Measurements from ENCODE around the gene CORO2A.

Gene CORO2A

GRCh38 chr9:98168153-98168780 lies 24.2 kb downstream of the CORO2A start:
- no peak for DNase-seq (ENCODE audit: low spot score)

DNA sequence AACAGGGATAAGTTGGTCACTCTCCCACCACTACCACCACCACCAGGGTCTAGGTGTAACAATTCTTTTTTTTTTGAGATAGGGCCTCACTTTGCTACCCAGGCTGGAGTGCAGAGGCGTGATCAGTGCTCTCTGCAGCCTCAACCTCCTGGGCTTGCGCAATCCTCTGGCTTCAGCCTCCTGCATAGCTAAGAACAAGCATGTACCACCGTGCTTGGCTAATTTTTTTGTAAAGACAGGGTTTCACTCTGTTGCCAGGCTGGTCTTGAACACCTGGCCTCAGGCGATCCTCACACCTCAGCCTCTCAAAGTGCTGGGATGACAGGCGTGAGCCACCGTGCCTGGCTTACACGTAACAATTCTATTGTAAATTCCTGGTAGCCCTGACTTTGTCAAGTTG lies 27.5 kb downstream of the CORO2A start:
- no peak for DNase-seq (ENCODE audit: low spot score)

DNA sequence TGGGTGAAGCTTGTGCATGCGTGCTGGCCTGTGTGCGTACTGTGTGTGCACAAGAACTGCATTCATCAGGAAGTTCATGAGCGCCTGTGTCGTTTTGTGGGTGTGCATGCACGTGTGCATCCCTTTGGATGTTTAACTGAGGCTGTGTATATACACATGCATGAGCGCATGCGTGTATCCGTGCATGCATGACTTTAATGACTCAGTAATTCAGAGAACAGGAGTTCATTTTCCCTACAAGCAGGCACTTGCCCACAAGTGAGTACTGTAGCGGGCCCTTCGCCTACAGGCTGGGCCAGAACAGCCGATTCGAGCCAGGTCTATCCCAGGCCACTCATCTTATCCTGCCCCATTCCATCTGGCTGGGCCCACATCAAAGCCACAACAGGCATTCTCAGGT lies 29.8 kb downstream of the CORO2A start:
- DNase-seq (ENCODE audit: low spot score): no peak

GRCh38 chr9:98161851-98162250 lies 30.6 kb downstream of the CORO2A start:
- DNase-seq (ENCODE audit: low spot score): no peak

DNA sequence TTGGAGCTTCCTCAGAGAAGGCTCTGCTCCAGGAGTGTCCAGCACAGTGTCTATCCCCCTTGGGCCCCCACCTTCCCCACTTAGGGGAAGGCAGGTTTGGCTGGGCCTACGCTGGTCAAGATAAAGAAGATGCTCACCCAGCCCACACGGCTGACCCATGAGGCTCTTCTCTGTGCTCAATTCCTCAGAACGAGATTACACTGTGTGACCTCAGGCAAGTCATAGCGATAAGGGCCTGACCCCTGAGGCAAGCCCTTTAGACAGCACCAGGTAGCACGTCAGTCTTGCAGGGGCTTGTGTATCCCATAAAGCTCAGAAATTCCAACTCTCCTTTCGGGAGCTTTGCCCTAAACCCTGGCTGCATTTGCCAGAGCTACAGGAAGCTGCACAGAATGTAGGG lies 32.6 kb downstream of the CORO2A start:
- DNase-seq (ENCODE audit: low spot score): no peak

DNA sequence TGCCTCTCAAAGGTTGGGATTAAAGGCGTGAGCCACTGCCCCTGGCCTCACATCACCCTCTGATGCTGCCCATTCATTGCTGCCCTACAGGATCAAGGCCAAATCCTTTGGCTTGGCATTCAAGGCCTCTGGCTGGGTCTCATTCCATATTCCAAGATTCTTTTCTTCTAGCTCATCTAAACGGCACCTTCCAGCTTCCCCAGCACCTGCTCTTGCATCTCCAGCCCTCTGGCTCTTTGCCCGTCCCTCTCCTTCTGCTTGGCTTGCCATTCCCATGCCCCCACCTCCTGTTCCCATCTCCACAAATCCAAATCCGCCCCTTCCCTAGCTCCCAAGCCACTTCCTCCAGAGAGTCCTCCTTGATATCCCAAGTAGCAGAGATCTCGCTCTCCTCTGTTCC lies 33.1 kb downstream of the CORO2A start:
- DNase-seq (ENCODE audit: low spot score): no peak

- no peak for DNase-seq (ENCODE audit: low spot score)
Measured at GRCh38 chr9:98158071-98158831, 34.2 kb downstream of the CORO2A start.

DNA sequence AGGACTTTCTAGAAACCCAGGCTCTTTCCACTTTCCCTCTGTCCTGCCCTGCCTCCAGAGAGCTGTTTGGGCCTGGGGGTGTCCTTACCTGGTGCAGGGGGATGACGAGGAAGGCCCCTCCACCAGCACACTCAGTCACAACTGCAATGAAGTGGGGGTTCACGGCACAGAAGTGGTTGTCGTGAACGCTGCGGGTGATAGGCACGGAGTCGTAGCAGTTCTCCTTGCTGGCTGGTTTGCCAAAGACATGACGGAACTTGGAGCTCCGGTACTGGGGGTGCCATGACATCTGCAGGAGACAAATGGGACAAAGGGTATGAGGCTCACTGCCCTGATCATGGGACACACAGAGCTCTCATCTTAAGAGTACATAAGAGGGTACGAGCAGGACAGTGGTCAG lies 35.1 kb downstream of the CORO2A start:
- DNase-seq (ENCODE audit: low spot score): no peak

GRCh38 chr9:98154678-98155077 lies 37.8 kb downstream of the CORO2A start:
- DNase-seq (ENCODE audit: low spot score): no peak

- no peak for DNase-seq (ENCODE audit: low spot score)
Measured at GRCh38 chr9:98152526-98152925, 39.9 kb downstream of the CORO2A start.

DNA sequence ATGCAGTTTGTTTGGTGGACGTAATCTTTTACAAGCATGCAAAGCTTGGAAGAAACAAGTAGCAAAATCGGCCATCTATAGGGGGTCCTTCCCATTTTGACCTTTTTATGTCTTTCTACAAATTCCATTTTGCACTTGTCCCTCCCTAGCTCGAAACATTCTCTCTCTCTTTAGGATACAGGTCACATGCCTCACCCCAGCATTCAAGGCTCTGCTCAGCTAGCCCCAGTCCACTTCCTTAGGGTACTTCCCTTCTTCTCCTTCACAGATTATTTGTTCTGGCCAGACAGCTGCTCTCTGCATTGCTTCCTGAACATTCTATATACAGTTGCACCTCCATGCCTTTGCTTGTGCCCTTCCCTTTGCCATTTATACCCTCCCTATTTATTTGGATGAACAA lies 41.7 kb downstream of the CORO2A start:
- DNase-seq (ENCODE audit: low spot score): no peak

DNA sequence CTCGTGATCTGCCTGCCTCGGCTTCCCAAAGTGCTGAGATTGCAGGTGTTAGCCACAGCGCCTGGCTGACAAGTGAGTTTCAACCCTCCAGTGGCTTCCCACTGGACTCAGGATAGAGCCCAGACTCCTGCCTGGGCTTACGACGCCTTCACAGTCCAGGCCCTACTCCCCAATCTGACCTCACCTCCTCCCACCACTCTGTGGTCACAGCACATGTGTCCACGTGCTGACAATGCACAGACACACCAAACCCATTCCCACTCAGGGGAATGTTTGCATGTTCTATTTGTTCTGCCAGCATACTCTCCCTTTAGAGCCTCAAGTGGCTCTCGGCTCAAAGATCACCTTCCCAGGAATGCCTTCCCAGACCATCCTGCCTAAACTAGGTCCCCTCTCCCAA lies 42.3 kb downstream of the CORO2A start:
- DNase-seq (ENCODE audit: low spot score): no peak

- no peak for DNase-seq (ENCODE audit: low spot score)
Measured at GRCh38 chr9:98149422-98149821, 43.0 kb downstream of the CORO2A start.

- no peak for DNase-seq (ENCODE audit: low spot score)
Measured at GRCh38 chr9:98148486-98148885, 44.0 kb downstream of the CORO2A start.

GRCh38 chr9:98147582-98147981 lies 44.9 kb downstream of the CORO2A start:
- no peak for DNase-seq (ENCODE audit: low spot score)

DNA sequence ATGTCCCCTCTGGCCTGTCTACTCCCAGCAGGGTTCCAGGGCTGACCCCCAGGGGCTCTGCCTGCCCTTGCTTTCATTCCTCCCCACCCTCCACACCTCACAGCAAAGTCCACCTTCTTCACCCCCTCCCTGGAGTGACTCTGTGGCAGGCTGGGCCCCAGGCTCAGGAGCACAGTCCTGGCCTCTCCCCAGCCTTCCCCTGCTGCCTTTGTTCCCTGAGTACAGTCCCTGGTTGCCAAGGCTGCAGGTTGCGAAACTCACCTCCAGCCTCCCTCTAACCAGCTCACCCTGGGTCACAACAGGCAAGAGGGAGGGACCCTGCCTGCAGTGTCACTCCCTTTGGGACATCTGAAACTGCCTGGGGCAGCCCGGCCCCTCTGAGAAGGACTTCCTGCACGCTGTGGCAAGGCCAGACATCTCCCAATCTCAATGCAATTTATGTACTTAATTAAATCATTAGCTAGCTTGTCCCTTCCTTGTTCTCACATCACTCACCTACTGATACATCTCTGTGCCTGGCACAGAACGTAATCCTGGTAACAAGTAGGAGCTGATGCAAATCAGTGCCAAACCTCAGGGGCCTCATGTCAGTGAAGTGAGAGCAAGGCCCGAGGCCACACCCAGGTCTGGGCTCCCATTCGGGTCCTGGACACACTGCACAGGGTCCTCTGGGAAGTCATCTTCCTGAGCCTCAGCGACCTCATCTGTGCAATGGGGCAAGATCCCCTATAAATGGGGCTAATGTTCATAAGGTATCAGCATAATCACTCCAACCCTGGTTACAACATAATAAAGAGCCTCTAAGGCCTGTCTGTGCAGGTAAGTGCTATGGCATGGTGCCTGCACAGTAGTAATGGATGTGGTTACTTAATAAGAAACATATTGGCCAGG lies 46.1 kb downstream of the CORO2A start:
- no peak for DNase-seq (ENCODE audit: low spot score)

- no peak for DNase-seq (ENCODE audit: low spot score)
Measured at GRCh38 chr9:98144631-98145030, 47.8 kb downstream of the CORO2A start.

DNA sequence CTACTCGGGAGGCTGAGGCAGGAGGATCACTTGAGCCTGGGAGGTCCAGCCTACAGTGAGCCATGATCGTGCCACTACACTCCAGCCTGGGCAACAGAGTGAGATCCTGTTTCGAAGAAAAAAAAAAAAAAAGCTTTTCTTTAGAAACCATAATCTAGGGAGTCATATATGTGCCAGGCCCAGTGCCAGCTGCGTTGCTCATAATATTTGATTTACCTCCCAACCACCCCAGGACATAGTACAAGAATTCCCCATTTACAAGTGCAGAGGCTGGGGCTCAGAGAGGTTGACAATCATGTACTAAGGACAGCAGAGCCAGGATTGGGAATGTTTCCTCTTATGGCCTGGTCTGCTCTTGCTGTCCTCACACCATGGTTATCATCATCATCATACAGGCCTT lies 48.4 kb downstream of the CORO2A start:
- no peak for DNase-seq (ENCODE audit: low spot score)

GRCh38 chr9:98142925-98143481 lies 49.4 kb downstream of the CORO2A start:
- DNase-seq (ENCODE audit: low spot score): no peak

DNA sequence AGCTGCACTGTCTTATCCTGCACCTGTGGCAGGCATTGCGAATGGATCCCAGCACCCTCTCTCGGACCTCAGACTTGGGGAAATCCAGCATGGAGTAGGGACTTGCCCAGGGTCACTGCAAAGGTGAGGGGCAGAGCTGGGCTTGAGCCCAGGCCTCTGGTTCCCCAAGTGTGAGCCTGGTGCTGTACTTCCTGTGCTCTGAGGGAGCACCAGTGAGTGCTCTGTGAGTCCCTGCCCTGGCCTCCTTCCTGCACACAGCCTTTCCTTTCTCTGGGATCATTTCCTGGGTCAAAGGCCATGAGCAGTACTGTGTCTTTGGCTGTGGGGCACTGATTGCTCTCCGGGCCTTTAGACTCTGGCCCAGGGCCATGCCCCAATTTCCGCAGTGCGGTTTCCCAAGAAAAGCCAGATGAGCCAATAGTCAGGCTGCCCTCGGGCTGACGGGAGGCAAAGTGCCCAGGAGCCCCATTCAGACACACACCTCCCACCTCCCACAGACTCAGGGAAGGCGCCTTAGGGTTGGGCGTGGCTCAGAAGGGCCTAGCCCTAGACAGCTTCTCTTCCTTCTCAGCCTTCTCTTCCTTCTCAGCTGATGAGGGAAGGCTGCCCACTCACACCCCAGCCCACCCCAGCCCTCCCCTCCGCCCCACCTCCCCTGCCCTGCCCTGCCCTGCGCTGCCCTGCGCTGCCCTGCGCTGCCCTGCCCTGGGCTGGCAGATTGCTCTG lies 50.1 kb downstream of the CORO2A start:
- no peak for DNase-seq (ENCODE audit: low spot score)

DNA sequence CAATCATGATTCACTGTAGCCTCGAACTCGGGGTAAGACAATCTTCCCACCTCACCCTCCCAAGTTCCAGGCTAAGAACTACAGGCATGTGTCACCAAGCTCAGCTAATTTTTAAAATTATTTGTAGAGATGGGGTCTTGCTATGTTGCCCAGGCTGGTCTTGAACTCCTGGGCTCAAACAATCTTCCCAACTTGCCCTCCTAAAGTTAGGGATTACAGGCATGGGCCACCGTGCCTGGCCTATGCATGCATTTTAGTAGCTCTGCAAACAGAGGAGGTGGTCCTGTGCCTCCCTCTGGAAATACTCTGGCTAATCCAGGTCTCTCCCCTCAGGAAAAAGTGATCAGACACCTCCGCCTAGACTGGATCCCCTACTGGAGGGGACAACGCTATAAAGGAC lies 51.9 kb downstream of the CORO2A start:
- no peak for DNase-seq (ENCODE audit: low spot score)

- no peak for DNase-seq (ENCODE audit: low spot score)
Measured at GRCh38 chr9:98136489-98136888, 55.9 kb downstream of the CORO2A start.
